Fibroblast of lung (primary cell): Measurements from ENCODE around the gene ANTXRL.

ENCODE experiments used
- EZH2 ChIP-seq: IDR thresholded peaks from 2 replicates; pipeline ENCODE4 v1.5.1; 2012; ENCODE audit warnings: low read length, control low read depth, mild to moderate bottlenecking; ENCODE audit errors: missing control alignments
- TF ChIP-seq, protein P1 (sequence below), 2 donors: IDR thresholded peaks in 1 of 2; conservative IDR thresholded peaks in 1 of 2; 1 replicate in 1 of 2; 2 replicates in 1 of 2; pipeline ENCODE4 v1.5.1; 2011 to 2012; ENCODE audit warnings: low read length in 2 of 2, control low read depth in 1 of 2, inconsistent platforms in 1 of 2, low read depth in 1 of 2, mild to moderate bottlenecking in 1 of 2

DNA sequence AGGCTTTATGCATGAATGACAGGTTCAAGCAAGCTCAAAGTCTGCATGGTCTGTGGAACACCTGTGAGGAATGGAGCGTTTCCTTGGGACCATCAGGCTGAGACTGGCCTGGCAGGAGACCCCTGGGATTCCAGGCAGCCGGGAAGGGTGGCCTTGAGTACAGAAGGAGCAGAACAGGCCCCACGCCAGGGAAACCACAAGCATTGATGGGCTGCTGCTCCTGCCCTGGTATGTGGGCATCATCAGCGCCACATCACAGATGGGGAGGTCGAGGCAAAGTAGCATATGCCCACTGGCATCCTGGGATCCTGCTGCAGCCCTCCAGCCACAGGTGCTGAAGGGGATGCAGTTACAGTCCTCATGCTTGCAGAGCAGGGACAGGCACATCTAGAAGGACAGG is 40.9 kb downstream of the ANTXRL start:
- TF ChIP-seq, protein P1, sequence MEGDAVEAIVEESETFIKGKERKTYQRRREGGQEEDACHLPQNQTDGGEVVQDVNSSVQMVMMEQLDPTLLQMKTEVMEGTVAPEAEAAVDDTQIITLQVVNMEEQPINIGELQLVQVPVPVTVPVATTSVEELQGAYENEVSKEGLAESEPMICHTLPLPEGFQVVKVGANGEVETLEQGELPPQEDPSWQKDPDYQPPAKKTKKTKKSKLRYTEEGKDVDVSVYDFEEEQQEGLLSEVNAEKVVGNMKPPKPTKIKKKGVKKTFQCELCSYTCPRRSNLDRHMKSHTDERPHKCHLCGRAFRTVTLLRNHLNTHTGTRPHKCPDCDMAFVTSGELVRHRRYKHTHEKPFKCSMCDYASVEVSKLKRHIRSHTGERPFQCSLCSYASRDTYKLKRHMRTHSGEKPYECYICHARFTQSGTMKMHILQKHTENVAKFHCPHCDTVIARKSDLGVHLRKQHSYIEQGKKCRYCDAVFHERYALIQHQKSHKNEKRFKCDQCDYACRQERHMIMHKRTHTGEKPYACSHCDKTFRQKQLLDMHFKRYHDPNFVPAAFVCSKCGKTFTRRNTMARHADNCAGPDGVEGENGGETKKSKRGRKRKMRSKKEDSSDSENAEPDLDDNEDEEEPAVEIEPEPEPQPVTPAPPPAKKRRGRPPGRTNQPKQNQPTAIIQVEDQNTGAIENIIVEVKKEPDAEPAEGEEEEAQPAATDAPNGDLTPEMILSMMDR (conservative IDR thresholded peaks at IDR 0.05 in 1 of 2, IDR thresholded peaks at IDR 0.05 in 1 of 2; ENCODE audit: low read depth in 1 of 2, low read length in 2 of 2) = no peak
- no peak for TF ChIP-seq EZH2
